SIG-M5 treated with dmso at 0.1 percent for 504 hours (cell line): ENCODE results near the gene SIMC1.

Experiments used
- DNase-seq: peaks from one replicate; lab custom pipeline; 2025; ENCODE audit not compliant: unreplicated experiment; lab: John Stamatoyannopoulos, UW

The SIMC1 gene

DNA sequence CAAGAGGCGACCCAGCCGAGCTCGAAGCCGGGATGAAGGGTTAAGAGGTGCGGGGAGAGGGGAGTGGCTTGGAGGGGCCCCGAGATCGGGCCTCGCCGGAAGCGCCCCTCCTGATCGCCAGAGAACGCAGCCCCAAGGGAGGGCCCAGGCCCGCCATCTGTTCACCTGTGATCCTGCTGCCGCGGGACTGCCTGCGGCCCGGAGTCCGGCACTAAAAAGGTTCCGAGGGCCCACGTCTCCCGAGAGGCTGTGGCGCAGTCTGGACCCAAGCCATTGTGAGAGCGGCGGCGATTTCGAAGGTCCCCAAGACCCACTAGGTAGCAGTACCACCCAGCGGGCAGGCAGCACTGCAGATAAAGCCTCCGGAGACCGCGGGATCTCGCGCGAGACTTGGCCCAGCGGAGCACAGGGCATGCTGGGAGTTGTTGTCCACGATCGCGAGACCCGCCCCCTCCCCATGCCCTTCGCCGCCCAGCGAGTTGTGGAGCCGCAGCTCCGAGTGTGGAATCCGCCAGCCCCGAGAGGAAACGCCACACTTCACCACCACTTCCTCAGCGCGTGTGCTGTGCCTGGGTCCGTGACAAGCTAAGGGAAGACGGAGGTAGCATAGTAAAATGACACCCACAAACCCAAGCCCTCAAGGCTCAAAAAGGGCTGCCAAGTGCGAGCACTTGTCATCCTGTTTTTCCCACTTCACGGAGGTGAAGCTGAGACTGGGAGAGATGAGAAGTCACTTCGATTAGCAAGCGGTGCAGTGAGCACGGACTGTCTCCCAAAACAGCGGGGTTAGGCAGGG is 123.4 kb downstream of the SIMC1 start, which contains the start of gene KIAA1191:
Gene KIAA1191 (minus strand): TSS at position 328 of the 796 bp plus-strand sequence. CDS start 2,256 bp downstream, outside the sequence.
- DNase-seq, result peak; percentile 93

DNA sequence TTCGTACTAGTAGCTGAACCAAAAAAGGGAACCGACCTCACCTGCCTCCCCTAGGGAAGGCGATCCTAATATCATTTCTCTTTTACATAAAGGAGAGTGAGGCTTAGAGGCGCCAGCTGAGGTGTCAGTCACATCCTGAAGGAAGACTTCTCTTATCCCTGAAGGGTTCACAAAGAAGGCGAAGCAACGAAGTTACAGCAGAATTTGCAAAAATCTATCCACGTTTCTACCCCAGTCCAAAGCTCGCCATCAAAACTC is 123.9 kb downstream of the SIMC1 start:
- DNase-seq, result no peak

DNA sequence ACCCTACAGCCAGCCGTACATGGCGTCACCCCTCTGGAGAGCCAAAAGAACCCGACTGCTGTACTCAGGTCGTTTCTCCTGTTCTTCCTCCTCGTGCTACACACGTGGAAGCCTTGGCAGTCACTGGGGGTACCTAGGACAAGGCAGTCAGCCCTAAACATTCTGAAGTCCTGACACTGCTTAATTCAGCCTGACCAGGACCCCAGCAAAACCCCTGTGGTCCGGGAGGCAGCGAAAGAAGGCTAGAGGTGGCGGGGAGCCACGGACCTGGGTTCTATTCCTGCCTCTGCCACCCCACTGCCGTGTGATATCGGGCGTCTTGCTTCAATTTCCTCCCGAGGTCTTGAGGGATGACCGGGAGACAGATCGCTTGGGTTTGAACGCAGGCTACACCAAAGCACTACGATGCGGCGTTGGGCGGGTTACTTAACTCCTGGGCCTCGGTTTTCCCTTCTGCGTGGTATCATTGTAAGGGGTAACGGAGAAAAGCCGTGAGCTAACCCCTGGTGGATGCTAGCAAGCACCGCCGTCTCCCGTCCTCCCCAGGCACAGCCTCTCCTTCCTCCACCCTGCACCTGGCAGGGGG is 126.6 kb downstream of the SIMC1 start:
- no peak for DNase-seq

DNA sequence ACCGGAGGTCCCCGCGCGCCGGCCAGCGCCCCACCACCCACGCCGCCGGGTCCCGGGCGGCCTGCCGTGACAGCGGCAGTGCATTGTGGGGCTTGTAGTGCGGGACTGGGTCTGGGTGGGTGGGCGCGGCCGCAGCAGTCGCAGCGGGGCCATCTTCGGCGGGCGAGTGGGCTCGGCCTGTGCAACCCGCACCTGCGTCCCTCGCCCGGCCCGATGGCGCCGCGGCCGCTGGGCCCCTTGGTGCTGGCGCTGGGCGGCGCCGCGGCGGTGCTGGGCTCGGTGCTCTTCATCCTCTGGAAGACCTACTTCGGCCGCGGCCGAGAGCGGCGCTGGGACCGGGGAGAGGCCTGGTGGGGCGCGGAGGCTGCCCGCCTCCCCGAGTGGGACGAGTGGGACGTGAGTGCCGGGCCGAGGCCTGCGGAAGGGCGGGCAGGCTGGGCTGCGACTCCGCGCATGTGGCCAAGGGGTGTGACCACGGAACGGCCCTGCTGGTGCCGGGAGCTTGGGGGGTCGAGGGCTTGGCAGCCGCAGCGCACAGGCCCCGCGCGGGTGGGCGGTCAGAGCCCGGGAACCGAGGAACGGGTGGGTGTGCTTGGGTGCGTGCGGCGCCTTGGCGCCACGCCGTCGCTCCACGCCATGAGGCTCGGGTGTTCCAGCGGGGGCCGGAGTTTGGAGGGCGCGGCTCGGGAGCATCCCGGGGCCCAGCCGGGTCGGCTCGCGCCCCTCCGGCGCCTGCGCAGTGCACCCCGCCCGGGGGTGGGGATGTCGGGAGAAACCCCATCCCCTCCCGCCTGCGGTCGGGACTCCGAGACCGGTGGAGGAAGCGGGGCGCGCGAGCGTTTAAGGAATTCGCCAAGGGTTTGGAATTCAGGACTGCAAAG is 127.4 kb downstream of the SIMC1 start, which contains the start of gene ARL10:
Gene ARL10 (plus strand): TSS at position 137 of the 881 bp plus-strand sequence. CDS start 77 bp downstream, at position 214.
- DNase-seq, result no peak

DNA sequence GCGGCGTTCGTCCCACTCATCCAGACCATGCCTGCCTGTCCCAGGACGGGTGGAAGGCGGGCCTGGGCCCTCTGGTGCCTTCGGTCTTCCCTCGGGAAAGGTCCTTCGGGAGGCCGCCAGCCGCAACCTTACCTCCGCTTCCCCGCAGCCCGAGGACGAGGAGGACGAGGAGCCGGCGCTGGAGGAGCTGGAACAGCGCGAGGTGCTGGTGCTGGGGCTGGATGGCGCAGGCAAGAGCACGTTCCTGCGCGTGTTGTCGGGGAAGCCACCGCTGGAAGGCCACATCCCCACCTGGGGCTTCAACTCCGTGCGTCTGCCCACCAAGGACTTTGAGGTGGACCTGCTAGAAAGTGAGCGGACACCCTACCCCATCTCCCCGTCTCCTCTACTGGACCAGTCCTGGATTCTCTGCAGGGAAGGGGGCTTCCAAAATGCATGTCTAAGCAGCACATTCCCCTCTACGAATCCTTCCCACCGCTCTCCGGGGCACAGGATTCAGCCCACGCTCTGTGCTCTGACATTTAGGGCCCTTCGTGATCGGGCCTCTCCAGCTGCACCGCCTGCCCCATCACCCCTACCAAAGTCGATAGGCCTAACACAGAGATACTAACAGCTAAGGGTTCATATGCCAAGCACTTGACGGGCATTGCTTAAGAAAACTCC is 128.1 kb downstream of the SIMC1 start:
- DNase-seq, result no peak

DNA sequence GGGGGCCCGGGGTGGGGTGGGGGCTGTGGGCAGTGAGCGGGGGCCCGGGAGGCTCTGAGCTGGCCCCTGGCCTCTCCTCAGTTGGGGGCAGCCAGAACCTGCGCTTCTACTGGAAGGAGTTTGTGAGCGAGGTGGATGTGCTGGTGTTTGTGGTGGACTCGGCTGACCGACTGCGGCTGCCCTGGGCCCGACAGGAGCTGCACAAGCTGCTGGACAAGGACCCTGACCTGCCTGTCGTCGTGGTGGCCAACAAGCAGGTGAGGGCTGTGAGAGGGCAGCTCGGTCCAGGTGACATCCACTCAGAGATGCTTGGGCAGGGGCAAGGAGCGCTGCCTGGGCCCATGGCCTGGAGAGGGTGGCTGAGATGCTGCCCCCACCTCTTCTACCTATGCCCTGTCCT is 130.5 kb downstream of the SIMC1 start:
- no peak for DNase-seq

DNA sequence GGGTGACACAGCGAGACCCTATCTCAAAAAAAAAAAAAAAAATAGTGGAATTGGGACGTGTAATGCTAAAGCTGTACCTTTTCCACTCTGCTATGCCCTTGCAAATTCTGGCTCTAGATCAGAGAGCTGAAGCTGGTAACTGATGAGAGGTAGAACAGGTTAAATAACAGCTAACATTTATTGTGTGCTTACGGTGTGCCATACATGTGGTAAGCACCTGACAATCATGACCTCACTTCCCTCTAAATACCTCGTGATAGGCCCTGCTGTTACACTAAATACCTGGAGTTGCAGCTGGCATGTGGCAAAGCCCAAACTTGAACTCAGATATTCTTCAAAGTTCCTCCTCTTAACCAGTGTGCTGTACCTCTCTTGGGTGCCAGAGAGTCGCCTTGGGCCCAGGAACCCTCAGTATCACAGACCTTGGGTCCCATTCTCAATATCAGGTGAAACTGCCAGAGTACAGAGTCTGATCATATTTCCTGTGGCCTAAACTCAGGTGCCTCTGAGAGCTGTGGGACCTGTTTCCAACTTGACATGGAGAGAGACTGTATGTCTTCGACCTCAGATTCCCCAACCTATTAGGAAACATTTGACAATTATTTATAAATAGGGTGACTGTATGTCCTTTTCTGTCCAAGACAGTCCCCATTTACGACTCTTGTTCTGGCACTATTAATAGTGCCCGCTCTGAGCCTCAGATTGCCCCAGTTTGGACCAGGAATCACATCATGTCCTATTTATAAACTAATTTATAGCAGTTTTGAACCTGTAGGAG is 131.9 kb downstream of the SIMC1 start:
- no peak for DNase-seq

DNA sequence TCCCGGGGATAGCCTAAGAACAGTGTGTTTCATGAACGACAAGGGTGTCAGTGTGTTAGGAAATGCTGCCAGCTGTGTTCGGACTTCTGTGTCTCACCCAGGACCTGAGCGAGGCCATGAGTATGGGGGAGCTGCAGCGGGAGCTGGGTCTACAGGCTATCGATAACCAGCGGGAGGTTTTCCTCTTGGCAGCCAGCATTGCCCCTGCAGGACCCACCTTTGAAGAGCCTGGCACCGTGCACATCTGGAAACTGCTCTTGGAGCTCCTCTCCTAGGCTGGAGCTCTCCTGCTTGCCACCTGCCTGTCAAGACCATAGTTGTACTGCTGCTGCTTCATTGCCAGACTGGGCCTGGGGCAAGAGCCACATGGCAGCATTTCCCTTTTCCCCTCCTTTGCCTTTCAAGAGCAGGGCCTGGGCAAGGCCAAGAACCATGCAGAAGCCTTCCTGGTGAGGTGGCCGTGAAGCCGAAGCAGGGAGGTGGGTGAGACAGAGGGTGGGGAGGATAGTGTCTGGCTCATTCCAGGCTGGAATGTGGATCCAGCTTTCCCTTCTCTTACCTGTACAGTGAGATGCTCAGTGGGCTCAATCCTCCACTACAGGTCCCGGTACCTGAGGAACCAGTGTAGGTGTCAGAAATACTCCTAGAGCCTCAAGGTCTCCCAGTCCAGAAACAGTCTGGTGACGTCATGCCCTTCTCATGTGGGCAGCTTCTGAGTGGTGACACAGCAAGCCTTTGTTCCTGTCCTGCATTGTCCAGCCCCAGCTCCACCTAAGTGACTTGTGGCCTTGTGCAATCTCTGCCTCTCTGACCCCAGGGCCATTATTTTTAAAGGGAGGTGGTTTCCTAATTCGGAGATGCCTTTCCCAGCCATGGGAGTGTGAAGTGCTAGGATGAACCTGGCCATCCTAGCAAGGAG is 133.7 kb downstream of the SIMC1 start:
- no peak for DNase-seq

DNA sequence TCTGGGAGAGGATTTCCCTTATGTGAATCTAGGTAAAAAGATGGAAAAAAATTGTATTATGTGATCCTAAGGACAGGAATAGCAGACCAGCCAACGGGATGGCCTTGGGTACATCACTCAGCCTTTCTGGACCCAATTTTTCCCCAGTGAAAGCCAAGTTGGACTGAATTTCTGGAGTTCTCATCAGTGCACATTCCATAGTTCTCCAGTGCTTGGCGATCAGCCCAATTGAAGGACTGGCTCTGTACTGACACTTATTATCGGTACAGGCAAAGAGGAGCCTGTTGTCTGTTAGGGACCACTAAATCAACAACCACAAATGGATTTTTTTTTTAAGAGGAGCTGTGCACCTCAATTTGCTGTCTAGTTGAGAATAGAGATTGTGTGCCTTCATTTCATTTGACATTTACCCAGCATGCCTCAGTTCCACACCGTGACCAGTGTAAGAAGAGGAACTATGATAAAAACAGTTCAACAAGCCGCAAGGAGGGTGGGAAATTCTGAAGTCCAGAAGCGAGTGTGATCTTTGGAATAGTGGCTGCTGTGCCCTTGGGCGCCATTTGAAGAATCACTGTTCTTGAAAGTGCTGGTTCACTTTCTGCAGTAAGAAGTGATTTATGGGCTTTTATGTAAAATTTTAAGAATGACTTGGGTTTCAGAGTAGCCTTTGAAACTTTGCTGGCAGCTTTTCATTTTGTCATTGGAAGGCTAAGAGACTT is 135.0 kb downstream of the SIMC1 start:
- no peak for DNase-seq

DNA sequence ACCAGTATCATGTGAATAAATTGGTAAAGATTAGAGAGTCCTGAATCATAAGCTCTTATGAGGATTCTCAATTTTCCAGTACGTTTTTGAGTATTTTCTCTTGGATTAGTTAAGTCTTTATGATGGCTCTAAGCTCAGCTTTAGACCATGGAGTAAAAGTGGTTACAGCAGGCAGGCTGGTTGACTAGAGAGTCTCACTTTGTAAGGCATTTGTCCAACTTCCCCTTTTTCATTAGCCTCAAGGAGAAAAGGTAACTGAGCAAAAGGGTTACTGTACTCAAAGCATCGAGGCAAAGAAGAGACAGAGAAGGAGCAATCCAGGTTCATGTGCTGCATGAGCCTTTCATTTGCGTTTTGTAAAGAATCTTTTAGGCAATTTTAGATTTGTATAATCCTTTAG is 141.7 kb downstream of the SIMC1 start:
- DNase-seq, result peak; percentile 58

DNA sequence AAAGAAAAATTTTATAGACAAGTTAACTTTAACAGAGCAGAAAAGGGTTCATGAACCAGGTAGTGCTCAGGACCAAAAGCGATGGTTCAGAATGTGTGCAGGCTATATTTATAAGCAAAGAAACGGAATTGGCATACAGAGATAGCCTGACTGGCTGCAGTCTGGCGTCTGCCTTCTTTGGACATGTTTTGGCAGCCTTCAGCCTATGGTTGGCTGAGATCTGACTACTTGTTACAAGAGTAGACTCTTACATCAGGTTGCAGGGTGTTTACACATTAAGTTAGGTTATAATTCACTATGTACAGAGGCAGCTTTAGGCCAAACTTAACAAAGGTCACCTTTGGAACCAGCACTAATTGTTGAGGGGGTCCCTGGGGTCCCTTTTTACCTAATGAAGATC is 143.2 kb downstream of the SIMC1 start:
- DNase-seq, result no peak

DNA sequence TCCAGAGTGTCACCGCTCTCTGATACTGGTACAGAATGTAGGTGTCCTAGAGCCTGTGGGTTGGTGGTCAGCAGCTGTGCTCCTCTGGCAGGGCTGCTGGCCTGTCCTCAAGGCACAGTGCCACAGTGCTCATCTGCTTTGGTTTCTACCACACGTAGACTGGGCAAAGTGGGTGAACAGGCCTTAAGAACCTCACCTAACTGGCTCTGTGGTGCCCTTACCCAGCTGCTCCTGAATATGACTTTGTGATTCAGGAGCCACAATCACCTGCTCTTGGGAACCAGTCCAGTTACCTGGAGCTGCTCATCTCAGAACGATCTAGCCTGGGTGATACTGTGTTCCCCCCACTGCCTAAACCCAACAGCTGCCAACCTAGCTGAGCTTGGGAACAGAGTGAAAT is 143.8 kb downstream of the SIMC1 start:
- DNase-seq, result no peak

DNA sequence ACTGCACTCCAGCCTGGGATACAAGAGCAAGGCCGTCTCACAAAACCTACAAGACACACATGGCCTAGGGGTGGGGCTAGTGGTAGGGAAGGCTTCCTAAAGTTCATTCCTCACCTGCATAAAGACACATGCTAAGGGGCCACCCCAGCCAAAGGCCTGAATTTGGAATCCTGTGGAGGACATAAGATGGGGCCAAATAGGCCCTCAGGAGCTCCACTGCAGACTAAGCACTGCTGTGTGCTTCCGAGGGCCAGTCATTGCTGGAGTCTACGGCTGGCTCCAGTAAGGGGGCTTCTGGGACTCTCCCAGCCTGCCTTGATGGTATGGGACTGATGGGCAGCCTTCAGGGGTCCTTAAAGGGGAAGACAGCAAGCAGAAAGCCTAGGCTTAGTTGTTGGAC is 144.5 kb downstream of the SIMC1 start:
- DNase-seq, result no peak

DNA sequence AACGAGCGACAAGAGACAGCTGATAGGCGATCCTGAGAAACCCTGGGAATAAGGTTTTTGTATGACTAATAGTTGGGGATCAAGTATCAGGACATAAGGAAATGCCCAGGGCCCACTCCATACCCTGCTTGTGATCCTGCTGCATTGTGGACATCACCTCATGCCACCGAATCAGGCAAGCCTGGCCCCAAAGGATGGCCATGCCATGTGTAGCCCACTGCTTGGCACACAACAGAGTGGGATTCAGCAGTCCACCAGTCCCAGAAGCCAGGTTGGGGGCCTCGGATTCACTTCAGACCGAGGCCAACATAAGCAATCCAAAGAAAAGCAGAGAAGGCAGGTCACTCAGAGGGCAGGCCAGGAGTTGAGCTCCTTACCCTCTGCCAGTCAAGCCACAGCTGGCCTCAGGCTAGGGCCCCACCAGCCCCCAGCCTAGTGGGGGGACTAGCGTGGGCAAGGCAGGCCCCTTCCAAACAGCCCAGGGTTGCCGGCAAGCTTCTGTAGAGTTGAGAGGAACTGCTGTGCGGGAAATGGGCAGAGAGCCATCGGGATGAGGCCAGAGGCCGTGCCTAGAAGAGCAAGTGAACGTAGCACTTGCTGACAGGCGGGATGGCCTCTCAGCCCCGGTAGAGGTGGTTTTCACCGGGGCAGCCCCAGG is 145.2 kb downstream of the SIMC1 start:
- DNase-seq, result no peak

DNA sequence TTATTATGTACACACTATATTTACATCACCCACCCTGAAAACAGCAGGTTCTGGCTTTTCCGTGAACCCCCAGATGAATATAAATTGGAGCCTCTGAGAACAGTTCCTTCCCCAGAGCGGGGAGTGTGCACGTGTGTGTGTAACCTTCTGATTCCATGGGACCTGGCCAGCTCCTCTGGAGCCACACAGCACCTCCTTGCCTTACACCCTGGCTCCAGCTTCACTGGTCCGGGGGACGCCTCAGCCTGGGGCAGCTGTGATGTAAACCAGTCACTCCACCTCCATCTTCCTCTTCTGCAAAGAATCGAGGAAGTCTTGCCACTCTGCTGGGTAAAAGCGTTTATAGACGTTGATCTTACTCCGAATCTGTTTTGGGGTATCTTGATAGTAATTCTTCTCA is 145.7 kb downstream of the SIMC1 start:
- no peak for DNase-seq

DNA sequence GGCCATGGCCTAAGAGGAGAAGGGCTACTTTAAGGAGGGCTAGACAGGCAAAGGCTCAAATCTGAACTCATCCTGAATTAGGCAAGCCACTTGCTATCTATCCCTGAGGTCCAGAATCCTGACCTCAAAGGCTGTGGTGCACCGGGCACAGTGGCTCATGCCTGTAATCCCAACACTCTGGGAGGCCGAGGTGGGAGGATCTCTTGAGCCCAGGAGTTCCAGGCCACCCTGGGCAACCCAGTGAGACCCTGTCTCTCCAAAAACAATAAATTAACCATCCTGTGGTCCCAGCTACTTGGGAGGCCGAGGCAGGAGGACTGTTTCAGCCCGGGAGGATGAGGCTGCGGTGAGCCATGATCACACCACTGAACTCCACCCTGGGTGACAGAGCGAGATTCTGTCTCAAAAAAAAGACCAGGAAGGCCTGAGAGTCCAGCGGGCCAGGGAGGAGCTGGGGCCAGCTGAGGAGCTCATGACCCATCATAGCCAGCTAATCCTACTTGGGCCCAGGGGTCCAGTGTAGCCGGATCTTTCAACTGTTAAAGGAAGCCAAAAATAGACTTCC is 146.2 kb downstream of the SIMC1 start:
- no peak for DNase-seq

DNA sequence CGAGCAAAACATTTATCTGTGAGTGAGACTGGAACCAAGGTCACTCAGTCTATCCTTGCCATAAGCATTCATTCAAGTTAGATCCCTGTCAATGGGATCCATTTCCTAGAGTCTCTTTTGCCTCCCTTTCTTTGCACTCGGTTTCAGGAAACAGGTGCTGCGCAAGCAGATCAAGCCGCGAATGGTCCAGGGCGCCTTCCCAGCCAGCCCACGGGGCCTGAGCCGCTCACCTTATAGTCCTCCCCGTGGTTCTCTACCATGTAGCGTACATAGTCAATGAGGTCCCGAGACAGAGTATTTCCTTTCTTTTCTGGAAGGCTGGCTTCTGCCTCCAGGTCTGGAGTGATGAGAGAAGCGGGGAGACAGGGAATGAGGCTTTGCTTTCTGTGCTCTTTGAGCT is 146.8 kb downstream of the SIMC1 start:
- no peak for DNase-seq

DNA sequence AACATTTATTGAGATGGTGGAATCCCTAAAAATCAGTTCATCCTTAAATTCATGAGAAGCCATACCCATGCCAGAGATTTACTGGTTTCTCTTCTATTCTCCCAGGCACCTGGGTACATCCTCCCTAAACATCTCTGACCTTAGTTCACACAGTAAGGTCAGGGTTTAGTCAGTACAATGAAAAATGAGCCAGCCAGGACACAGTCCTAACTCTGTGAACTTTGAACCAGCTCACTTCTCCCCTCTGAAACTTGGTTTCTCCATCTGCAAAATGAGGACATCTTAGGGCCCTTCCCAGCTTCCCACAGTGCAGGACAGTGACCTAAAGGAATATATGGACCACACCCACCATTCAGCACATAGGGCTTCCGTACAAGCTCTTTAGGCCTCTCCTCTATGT is 148.3 kb downstream of the SIMC1 start:
- no peak for DNase-seq
